ENCODE measurements around the gene RAD51B.

- TF ChIP-seq, protein P1, sequence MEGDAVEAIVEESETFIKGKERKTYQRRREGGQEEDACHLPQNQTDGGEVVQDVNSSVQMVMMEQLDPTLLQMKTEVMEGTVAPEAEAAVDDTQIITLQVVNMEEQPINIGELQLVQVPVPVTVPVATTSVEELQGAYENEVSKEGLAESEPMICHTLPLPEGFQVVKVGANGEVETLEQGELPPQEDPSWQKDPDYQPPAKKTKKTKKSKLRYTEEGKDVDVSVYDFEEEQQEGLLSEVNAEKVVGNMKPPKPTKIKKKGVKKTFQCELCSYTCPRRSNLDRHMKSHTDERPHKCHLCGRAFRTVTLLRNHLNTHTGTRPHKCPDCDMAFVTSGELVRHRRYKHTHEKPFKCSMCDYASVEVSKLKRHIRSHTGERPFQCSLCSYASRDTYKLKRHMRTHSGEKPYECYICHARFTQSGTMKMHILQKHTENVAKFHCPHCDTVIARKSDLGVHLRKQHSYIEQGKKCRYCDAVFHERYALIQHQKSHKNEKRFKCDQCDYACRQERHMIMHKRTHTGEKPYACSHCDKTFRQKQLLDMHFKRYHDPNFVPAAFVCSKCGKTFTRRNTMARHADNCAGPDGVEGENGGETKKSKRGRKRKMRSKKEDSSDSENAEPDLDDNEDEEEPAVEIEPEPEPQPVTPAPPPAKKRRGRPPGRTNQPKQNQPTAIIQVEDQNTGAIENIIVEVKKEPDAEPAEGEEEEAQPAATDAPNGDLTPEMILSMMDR (conservative IDR thresholded peaks at IDR 0.05): no peak
- no peak for TF ChIP-seq EZH2 (IDR thresholded peaks at IDR 0.05; ENCODE audit: low read depth)
Measured at GRCh38 chr14:67963960-67964812, 144.6 kb downstream of the RAD51B start.
